ENCODE data around the gene DPP6.

The DPP6 gene

GRCh38 chr7:154512121-154512833 is 460.1 kb downstream of the DPP6 start:
- no peak for DNase-seq (ENCODE audit: extremely low read depth, insufficient read length)
- no peaks in the 10 kb centered on the region for H3K36me3 ChIP-seq (ENCODE audit: control insufficient read depth, insufficient read depth, low read length)
- H3K4me3 ChIP-seq (replicated peaks; ENCODE audit: low read depth, low read length) = no peak overlapping the region
- H3K27me3 ChIP-seq (replicated peaks; ENCODE audit: control insufficient read depth, insufficient read depth, low read length) = no peaks in the 10 kb centered on the region
- TF ChIP-seq CTCF (IDR thresholded peaks at IDR 0.05; ENCODE audit: insufficient read depth, low read length, poor library complexity, severe bottlenecking) = no peak

- no peak for TF ChIP-seq CTCF (IDR thresholded peaks at IDR 0.05; ENCODE audit: insufficient read depth, low read length, poor library complexity, severe bottlenecking)
- no peak overlapping the region for H3K4me3 ChIP-seq (replicated peaks; ENCODE audit: low read depth, low read length)
- no peaks in the 10 kb centered on the region for H3K36me3 ChIP-seq (ENCODE audit: control insufficient read depth, insufficient read depth, low read length)
- no peaks in the 10 kb centered on the region for H3K27me3 ChIP-seq (replicated peaks; ENCODE audit: control insufficient read depth, insufficient read depth, low read length)
- no peak for DNase-seq (ENCODE audit: extremely low read depth, insufficient read length)
Observed at GRCh38 chr7:154517768-154518167, 465.6 kb downstream of the DPP6 start.

- no peaks in the 10 kb centered on the region for H3K36me3 ChIP-seq (ENCODE audit: control insufficient read depth, insufficient read depth, low read length)
- no peak for DNase-seq (ENCODE audit: extremely low read depth, insufficient read length)
- H3K27me3 ChIP-seq (replicated peaks; ENCODE audit: control insufficient read depth, insufficient read depth, low read length) = no peaks in the 10 kb centered on the region
- no peak overlapping the region for H3K4me3 ChIP-seq (replicated peaks; ENCODE audit: low read depth, low read length)
- TF ChIP-seq CTCF (IDR thresholded peaks at IDR 0.05; ENCODE audit: insufficient read depth, low read length, poor library complexity, severe bottlenecking) = no peak
Observed at GRCh38 chr7:154519229-154519628, 467.0 kb downstream of the DPP6 start.

- Histone ChIP-seq H3K36me3 (ENCODE audit: control insufficient read depth, insufficient read depth, low read length) (no peaks in the 10 kb centered on the region), H3K4me3 (replicated peaks; ENCODE audit: low read depth, low read length) (no peak overlapping the region), H3K27me3 (replicated peaks; ENCODE audit: control insufficient read depth, insufficient read depth, low read length) (no peaks in the 10 kb centered on the region)
- no peak for TF ChIP-seq CTCF (IDR thresholded peaks at IDR 0.05; ENCODE audit: insufficient read depth, low read length, poor library complexity, severe bottlenecking)
- DNase-seq (ENCODE audit: extremely low read depth, insufficient read length) = no peak
Observed at GRCh38 chr7:154530136-154530535, 477.9 kb downstream of the DPP6 start.

- DNase-seq (ENCODE audit: extremely low read depth, insufficient read length) = no peak
- no peak for TF ChIP-seq CTCF (IDR thresholded peaks at IDR 0.05; ENCODE audit: insufficient read depth, low read length, poor library complexity, severe bottlenecking)
Observed at GRCh38 chr7:154532771-154533170, 480.6 kb downstream of the DPP6 start.

GRCh38 chr7:154540596-154540995 is 488.4 kb downstream of the DPP6 start:
- no peaks in the 10 kb centered on the region for H3K36me3 ChIP-seq (ENCODE audit: control insufficient read depth, insufficient read depth, low read length)
- DNase-seq (ENCODE audit: extremely low read depth, insufficient read length) = no peak
- H3K27me3 ChIP-seq (replicated peaks; ENCODE audit: control insufficient read depth, insufficient read depth, low read length) = no peaks in the 10 kb centered on the region
- H3K4me3 ChIP-seq (replicated peaks; ENCODE audit: low read depth, low read length) = no peak overlapping the region
- TF ChIP-seq CTCF (IDR thresholded peaks at IDR 0.05; ENCODE audit: insufficient read depth, low read length, poor library complexity, severe bottlenecking) = no peak

More at GRCh38 chr7:154532771-154533170, 480.6 kb downstream of the DPP6 start:
- no peak overlapping the region for H3K4me3 ChIP-seq (replicated peaks; ENCODE audit: low read depth, low read length)
- no peaks in the 10 kb centered on the region for H3K36me3 ChIP-seq (ENCODE audit: control insufficient read depth, insufficient read depth, low read length)
- no peaks in the 10 kb centered on the region for H3K27me3 ChIP-seq (replicated peaks; ENCODE audit: control insufficient read depth, insufficient read depth, low read length)

Measured in GM06990 (cell line).